ENCODE data around the gene PSMD11. TPM values are rescaled to one million over a fixed set of nuclear protein-coding genes. Genes with fewer than 3 reads are reported as not detected.
"Not testable (repeated sequence)": the region's sequence is repeated elsewhere in the genome, so short reads cannot be mapped to it uniquely, and the experiment has no call there.

PSMD11 gene
- total RNA-seq, 1 experiment from 2014 or later, result 212 TPM

DNA sequence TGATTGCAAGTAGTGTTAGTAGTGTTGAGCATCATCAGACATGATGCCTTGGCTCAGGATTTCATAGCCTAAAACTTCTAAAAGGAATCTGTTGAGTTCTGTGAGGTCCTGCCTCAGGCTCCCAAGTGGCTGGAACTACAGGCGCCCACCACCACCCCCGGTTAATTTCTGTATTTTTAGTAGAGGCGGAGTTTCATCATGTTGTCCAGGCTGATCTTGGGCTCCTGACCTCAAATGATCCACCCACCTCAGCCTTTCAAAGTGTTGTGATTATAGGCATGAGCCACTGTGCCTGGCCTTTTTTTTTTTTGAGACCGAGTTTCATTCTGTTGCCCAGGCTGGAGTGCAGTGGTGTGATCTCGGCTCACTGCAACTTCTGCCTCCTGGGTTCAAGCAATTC is 5.7 kb downstream of the PSMD11 start:
- H3K36me3 ChIP-seq (ENCODE audit: control insufficient read depth, insufficient read depth, low read length), result peaks cover 67% of the 10 kb centered on the region
- ChIA-PET POLR2A (no interaction called here), CTCF (no interaction called here)
- BruUV-seq (replicated peaks), result no TSS peak
- TF ChIP-seq, protein P1, sequence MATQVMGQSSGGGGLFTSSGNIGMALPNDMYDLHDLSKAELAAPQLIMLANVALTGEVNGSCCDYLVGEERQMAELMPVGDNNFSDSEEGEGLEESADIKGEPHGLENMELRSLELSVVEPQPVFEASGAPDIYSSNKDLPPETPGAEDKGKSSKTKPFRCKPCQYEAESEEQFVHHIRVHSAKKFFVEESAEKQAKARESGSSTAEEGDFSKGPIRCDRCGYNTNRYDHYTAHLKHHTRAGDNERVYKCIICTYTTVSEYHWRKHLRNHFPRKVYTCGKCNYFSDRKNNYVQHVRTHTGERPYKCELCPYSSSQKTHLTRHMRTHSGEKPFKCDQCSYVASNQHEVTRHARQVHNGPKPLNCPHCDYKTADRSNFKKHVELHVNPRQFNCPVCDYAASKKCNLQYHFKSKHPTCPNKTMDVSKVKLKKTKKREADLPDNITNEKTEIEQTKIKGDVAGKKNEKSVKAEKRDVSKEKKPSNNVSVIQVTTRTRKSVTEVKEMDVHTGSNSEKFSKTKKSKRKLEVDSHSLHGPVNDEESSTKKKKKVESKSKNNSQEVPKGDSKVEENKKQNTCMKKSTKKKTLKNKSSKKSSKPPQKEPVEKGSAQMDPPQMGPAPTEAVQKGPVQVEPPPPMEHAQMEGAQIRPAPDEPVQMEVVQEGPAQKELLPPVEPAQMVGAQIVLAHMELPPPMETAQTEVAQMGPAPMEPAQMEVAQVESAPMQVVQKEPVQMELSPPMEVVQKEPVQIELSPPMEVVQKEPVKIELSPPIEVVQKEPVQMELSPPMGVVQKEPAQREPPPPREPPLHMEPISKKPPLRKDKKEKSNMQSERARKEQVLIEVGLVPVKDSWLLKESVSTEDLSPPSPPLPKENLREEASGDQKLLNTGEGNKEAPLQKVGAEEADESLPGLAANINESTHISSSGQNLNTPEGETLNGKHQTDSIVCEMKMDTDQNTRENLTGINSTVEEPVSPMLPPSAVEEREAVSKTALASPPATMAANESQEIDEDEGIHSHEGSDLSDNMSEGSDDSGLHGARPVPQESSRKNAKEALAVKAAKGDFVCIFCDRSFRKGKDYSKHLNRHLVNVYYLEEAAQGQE (IDR thresholded peaks at IDR 0.05; ENCODE audit: insufficient read depth in 1 of 2, low read depth in 2 of 2, low read length in 1 of 2), result no peak
- TF ChIP-seq TCF7L2 (IDR thresholded peaks at IDR 0.05; ENCODE audit: low read depth, low read length) (no peak), CTCF (IDR thresholded peaks at IDR 0.05) (no peak), SIN3A (IDR thresholded peaks at IDR 0.05; ENCODE audit: borderline replicate concordance, insufficient read depth, low read depth, low read length) (no peak), POLR2AphosphoS5 (IDR thresholded peaks at IDR 0.05; ENCODE audit: low read depth, low read length) (no peak)
- H3K4me3 ChIP-seq (ENCODE audit: low read depth in 2 of 2, low read length in 2 of 2), result no peak overlapping the region
- intact Hi-C loops (cut with micrococcal nuclease; ENCODE audit: unreplicated experiment) (no loop called here), in situ Hi-C loops (cut with HindIII; ENCODE audit: low pct_unique_long_range_greater_than_20kb, low sequenced_read_pairs) (no loop called here)
- no peaks in the 10 kb centered on the region for H3K27me3 ChIP-seq (ENCODE audit: control insufficient read depth, insufficient read depth, low read length)
- no peaks in the 10 kb centered on the region for H3K9me3 ChIP-seq (ENCODE audit: control insufficient read depth, insufficient read depth, low read depth, low read length)
- DNase-seq (ENCODE audit: low read depth, low spot score), result no peak
- ATAC-seq, result no peak
- H3K4me1 ChIP-seq (ENCODE audit: control insufficient read depth, insufficient read depth, low read length), result peaks cover 13% of the 10 kb centered on the region
- H3K27ac ChIP-seq (ENCODE audit: low read length), result no peak overlapping the region

DNA sequence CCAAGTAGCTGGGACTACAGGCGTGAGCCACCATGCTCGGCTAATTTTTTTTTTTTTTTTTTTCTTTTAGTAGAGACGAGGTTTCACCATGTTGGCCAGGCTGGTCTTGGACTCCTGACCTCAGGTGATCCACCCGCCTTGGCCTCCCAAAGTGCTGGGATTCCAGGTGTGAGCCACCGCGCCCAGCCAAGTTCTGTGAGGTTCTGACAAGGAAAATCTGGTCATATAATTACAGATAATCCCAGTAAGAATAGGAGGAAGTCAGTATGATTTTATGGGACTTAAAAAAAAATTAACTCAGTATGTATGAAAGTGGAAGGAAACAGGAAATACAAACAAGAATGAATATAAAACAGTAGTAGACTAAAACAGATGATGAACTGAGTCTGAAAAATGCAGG is 6.1 kb downstream of the PSMD11 start:
- ATAC-seq; POLR2A ChIA-PET; BruUV-seq (replicated peaks); H3K27ac ChIP-seq (ENCODE audit: low read length); in situ Hi-C loops (cut with HindIII; ENCODE audit: low pct_unique_long_range_greater_than_20kb, low sequenced_read_pairs); H3K27me3 ChIP-seq (ENCODE audit: control insufficient read depth, insufficient read depth, low read length); intact Hi-C loops (cut with micrococcal nuclease; ENCODE audit: unreplicated experiment); DNase-seq (ENCODE audit: low read depth, low spot score); H3K9me3 ChIP-seq (ENCODE audit: control insufficient read depth, insufficient read depth, low read depth, low read length); CTCF ChIA-PET; H3K4me3 ChIP-seq (ENCODE audit: low read depth in 2 of 2, low read length in 2 of 2): not testable (repeated sequence)
- Histone ChIP-seq H3K4me1 (ENCODE audit: control insufficient read depth, insufficient read depth, low read length) (peaks cover 13% of the 10 kb centered on the region), H3K36me3 (ENCODE audit: control insufficient read depth, insufficient read depth, low read length) (peaks cover 70% of the 10 kb centered on the region)

DNA sequence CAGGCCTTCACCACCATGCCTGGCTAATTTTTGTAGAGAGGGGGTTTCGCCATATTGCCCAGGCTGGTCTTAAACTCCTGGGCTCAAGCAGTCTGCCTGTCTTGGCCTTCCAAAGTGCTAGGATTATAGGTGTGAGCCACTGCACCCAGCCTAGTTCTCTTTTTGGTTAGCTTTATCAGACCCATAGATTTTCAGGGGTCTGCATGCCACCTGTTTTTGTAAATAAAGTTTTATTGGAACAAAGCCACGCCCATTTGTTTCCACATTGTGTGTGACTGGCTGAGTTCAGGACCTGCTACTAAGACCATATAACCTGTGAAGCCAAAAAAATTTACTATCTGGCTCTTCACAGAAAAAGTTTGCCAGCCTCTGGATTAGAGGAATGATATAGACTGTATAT is 7.6 kb downstream of the PSMD11 start:
- intact Hi-C loops (cut with micrococcal nuclease; ENCODE audit: unreplicated experiment), result no loop called here
- H3K36me3 ChIP-seq (ENCODE audit: control insufficient read depth, insufficient read depth, low read length), result peaks cover 63% of the 10 kb centered on the region
- H3K9me3 ChIP-seq (ENCODE audit: control insufficient read depth, insufficient read depth, low read depth, low read length), result no peaks in the 10 kb centered on the region
- H3K27ac ChIP-seq (ENCODE audit: low read length), result no peak overlapping the region
- peaks cover 3% of the 10 kb centered on the region for H3K4me1 ChIP-seq (ENCODE audit: control insufficient read depth, insufficient read depth, low read length)
- in situ Hi-C loops (cut with HindIII; ENCODE audit: low pct_unique_long_range_greater_than_20kb, low sequenced_read_pairs), result no loop called here
- ChIA-PET POLR2A (no interaction called here), CTCF (no interaction called here)
- no peak for ATAC-seq
- H3K4me3 ChIP-seq (ENCODE audit: low read depth in 2 of 2, low read length in 2 of 2), result no peak overlapping the region
- DNase-seq (ENCODE audit: low read depth, low spot score), result no peak
- no peaks in the 10 kb centered on the region for H3K27me3 ChIP-seq (ENCODE audit: control insufficient read depth, insufficient read depth, low read length)
- no TSS peak for BruUV-seq (replicated peaks)
- no peak for TF ChIP-seq TCF7L2 (IDR thresholded peaks at IDR 0.05; ENCODE audit: low read depth, low read length)

All from Panc1 (cell line).